Smooth muscle cell of trachea (primary cell): ENCODE data around the gene TBC1D8. TPM values are rescaled to one million over a fixed set of nuclear protein-coding genes. Genes with fewer than 3 reads are reported as not detected.

Source experiments
- total RNA-seq: library from RNA; depleted of rRNA; stranded (reverse); fragments of >200 nt; gene quantifications from 2 replicates; pipeline ENCODE4 v1.2.1, GENCODE V29; 2014

Gene TBC1D8
- 12.8 and 15.9 TPM in 2 replicates for total RNA-seq

GRCh38 chr2:101151146-101151858, at the start of gene TBC1D8:
TBC1D8 (minus strand) TSS chr2:101151382; CDS start chr2:101151253, 129 bp downstream.

GRCh38 chr2:101001691-101002561, 149.3 kb downstream of the TBC1D8 start, which contains the start of gene RPL31:
RPL31 (plus strand) TSS chr2:101002289; CDS start chr2:101002702, 413 bp downstream.

Other genes starting within 250 kb of the TBC1D8 start
- gene RPL31, start 149.1 kb downstream of the TBC1D8 start, total RNA-seq, result 946 and 1,038 TPM in 2 replicates
- 18.8 and 29.9 TPM in 2 replicates for gene CNOT11, start 101.5 kb upstream of the TBC1D8 start, total RNA-seq
- gene RNF149, start 157.3 kb upstream of the TBC1D8 start, total RNA-seq, result 51.3 and 52.9 TPM in 2 replicates
- gene CREG2, start 236.1 kb upstream of the TBC1D8 start, total RNA-seq, result 0.44 and 0.83 TPM in 2 replicates